Ascending aorta (tissue), 2 donors: ENCODE measurements around the gene ASB6. TPM values are rescaled to one million over a fixed set of nuclear protein-coding genes. Genes with fewer than 3 reads are reported as not detected.

ENCODE experiments used
- DNase-seq, 2 donors: peaks; one replicate each; pipeline ENCODE4 v3.0.0-alpha.2; 2019; ENCODE audit warnings: low spot score in 2 of 2
- H3K27ac ChIP-seq, 2 donors: fragments of 200-600 bp; sonication (generic); one replicate each; pipeline ENCODE4 v1.5.1; 2016 to 2017; ENCODE audit warnings: mild to moderate bottlenecking in 1 of 2
- H3K27me3 ChIP-seq: fragments of 200-600 bp; sonication (generic); one replicate; pipeline ENCODE4 v1.5.1; 2017
- H3K36me3 ChIP-seq, 2 donors: fragments of 200-600 bp; sonication (generic); one replicate each; pipeline ENCODE4 v1.5.1; 2016
- H3K4me1 ChIP-seq, 2 donors: fragments of 200-600 bp; sonication (generic); one replicate each; pipeline ENCODE4 v1.5.1; 2016 to 2017; ENCODE audit warnings: mild to moderate bottlenecking in 1 of 2
- H3K4me3 ChIP-seq, 2 donors: fragments of 200-600 bp; sonication (generic); one replicate each; pipeline ENCODE4 v1.5.1; 2016 to 2017; ENCODE audit warnings: mild to moderate bottlenecking in 1 of 2
- H3K9me3 ChIP-seq, 2 donors: fragments of 200-600 bp; sonication (generic); one replicate each; pipeline ENCODE4 v1.5.1; 2016
- CTCF ChIP-seq, 3 experiments: fragments of 200-600 bp in 2 of 3; fragments of 450-650 bp in 1 of 3; sonication (generic) in 2 of 3; IDR thresholded peaks; one replicate each; pipeline ENCODE4 v1.5.1; 2016 to 2019; ENCODE audit warnings: antibody characterized with exemption in 3 of 3, mild to moderate bottlenecking in 1 of 3, moderate library complexity in 1 of 3
- intact Hi-C: fragments of 100-400 bp; cut with DNase I; formaldehyde crosslinking; loops from one replicate; pipeline ENCODE4 v1.15.1; 2023
- total RNA-seq: library from RNA; depleted of rRNA; stranded (reverse); fragments of >200 nt; gene quantifications from one replicate; pipeline ENCODE4 v1.1.0, GENCODE V29; 2016

Gene ASB6
- total RNA-seq, 1 donor from 2014 or later = 29.7 TPM

GRCh38 chr9:129633848-129634247, 8.1 kb downstream of the ASB6 start:
- no peak for DNase-seq
- intact Hi-C loops = no loop called here
- H3K9me3 ChIP-seq = no peaks in the 10 kb centered on the region
- no peak overlapping the region for H3K4me3 ChIP-seq
- no peak for TF ChIP-seq CTCF (IDR thresholded peaks at IDR 0.05)
- peaks cover 0 to 4% of the 10 kb centered on the region in 2 donors for H3K4me1 ChIP-seq
- H3K27ac ChIP-seq = no peak overlapping the region
- H3K36me3 ChIP-seq = peaks cover 55 to 65% of the 10 kb centered on the region in 2 donors
- H3K27me3 ChIP-seq = no peaks in the 10 kb centered on the region

GRCh38 chr9:129633207-129633606, 8.7 kb downstream of the ASB6 start:
- H3K27ac ChIP-seq = no peak overlapping the region
- no peaks in the 10 kb centered on the region for H3K27me3 ChIP-seq
- TF ChIP-seq CTCF (IDR thresholded peaks at IDR 0.05) = no peak
- no peak for DNase-seq
- intact Hi-C loops = no loop called here
- H3K4me1 ChIP-seq = peaks cover 0 to 7% of the 10 kb centered on the region in 2 donors
- peaks cover 49 to 59% of the 10 kb centered on the region in 2 donors for H3K36me3 ChIP-seq
- H3K9me3 ChIP-seq = no peaks in the 10 kb centered on the region
- H3K4me3 ChIP-seq = no peak overlapping the region

- TF ChIP-seq CTCF (IDR thresholded peaks at IDR 0.05) = no peak
- intact Hi-C loops = no loop called here
- Histone ChIP-seq H3K4me3 (no peak overlapping the region), H3K36me3 (peaks cover 42 to 52% of the 10 kb centered on the region in 2 donors), H3K4me1 (peaks cover 0 to 14% of the 10 kb centered on the region in 2 donors), H3K27ac (no peak overlapping the region), H3K9me3 (no peaks in the 10 kb centered on the region), H3K27me3 (no peaks in the 10 kb centered on the region)
- DNase-seq = no peak
Observed at GRCh38 chr9:129632460-129632859, 9.5 kb downstream of the ASB6 start.

GRCh38 chr9:129631674-129632129, 10.2 kb downstream of the ASB6 start:
- H3K4me1 ChIP-seq = peaks cover 3 to 21% of the 10 kb centered on the region in 2 donors
- no peak overlapping the region for H3K4me3 ChIP-seq
- intact Hi-C loops = no loop called here
- no peak overlapping the region for H3K27ac ChIP-seq
- H3K36me3 ChIP-seq = peaks cover 34 to 44% of the 10 kb centered on the region in 2 donors
- no peaks in the 10 kb centered on the region for H3K9me3 ChIP-seq
- TF ChIP-seq CTCF (IDR thresholded peaks at IDR 0.05) = no peak
- no peak for DNase-seq
- H3K27me3 ChIP-seq = no peaks in the 10 kb centered on the region

- no peak for TF ChIP-seq CTCF (IDR thresholded peaks at IDR 0.05)
- Histone ChIP-seq H3K4me3 (no peak overlapping the region), H3K27me3 (no peaks in the 10 kb centered on the region), H3K9me3 (no peaks in the 10 kb centered on the region), H3K27ac (no peak overlapping the region), H3K36me3 (peaks cover 29 to 40% of the 10 kb centered on the region in 2 donors), H3K4me1 (peaks cover 4 to 22% of the 10 kb centered on the region in 2 donors)
- intact Hi-C loops = no loop called here
- no peak for DNase-seq
Observed at GRCh38 chr9:129630967-129631673, 10.8 kb downstream of the ASB6 start.
